ENCODE data around the gene FOXA3. TPM values are rescaled to one million over a fixed set of nuclear protein-coding genes. Genes with fewer than 3 reads are reported as not detected.

The FOXA3 gene
- total RNA-seq = under 0.01 TPM in 1 of 2 replicates, not detected in the other

DNA sequence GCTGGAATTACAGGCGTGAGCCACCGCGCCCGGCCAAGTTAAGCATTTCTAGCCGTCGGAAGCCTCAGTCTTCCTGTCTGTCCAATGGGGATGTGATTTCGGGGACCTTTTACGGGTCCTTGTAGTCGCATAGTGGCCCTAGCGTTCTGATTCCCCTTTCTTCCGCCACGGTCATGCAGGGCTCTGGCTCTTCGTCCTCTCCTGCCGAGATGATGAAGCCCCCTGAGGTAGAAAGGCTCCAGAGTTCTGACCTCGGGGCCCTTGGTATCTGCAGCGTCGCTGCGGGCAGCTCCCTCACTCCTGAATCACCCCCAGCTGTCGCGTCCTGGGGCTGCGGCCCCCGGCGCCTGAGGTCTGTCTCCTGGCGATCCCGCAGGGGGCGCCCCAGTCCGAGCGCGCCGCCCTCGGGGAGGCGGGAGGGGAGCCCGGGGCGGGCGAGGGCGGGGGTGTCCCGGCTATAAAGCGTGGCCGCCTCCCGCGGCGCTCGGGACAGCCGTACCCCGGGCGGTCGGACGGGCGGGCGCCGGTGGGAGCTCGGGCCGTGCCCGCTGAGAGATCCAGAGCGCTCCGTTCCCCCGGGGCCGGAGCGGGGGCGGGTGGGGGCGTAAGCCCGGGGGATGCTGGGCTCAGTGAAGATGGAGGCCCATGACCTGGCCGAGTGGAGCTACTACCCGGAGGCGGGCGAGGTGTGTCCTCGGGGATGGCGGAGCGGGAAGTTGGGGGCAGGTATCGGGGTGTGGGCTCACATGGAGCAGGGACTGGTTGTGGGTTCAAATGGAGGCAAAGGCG, at the start of gene FOXA3:
Gene FOXA3 (plus strand): TSS at position 487 of the 789 bp plus-strand sequence. CDS start 131 bp downstream, at position 618.

DNA sequence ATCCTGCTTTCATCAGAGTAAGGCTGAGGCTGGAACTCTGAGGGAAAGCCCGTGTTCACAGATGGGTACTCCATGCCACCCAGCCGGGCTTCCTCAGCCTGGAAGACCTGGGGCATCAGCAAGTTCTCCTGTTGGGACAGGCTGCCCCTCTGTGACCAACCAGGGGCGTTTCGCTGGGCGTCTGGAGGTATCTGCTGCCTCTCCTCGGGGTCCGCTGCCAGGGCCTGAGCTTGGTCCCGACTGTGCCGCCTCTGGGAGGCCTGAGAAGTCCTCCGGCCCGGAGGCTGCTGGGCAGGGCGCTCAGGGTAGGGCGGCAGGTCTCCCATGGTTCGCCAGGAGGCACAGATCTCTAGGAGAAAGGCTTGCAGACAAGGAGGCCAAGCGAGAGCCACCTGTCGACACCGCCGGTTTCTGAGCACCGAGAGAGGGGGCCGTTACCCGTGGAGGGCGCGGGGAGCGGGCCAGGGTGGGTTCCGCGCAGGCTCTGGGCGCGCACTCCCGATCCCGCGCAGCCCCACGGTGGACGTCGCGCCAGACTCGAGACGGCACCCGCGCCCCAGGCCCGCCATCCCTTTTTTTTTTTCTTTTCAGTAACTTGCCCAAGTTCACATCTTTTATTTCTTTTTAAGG, 49.2 kb upstream of the FOXA3 start, which contains the start of gene RSPH6A:
Gene RSPH6A (minus strand): TSS at position 458 of the 630 bp plus-strand sequence. CDS start 132 bp downstream, at position 326.

DNA sequence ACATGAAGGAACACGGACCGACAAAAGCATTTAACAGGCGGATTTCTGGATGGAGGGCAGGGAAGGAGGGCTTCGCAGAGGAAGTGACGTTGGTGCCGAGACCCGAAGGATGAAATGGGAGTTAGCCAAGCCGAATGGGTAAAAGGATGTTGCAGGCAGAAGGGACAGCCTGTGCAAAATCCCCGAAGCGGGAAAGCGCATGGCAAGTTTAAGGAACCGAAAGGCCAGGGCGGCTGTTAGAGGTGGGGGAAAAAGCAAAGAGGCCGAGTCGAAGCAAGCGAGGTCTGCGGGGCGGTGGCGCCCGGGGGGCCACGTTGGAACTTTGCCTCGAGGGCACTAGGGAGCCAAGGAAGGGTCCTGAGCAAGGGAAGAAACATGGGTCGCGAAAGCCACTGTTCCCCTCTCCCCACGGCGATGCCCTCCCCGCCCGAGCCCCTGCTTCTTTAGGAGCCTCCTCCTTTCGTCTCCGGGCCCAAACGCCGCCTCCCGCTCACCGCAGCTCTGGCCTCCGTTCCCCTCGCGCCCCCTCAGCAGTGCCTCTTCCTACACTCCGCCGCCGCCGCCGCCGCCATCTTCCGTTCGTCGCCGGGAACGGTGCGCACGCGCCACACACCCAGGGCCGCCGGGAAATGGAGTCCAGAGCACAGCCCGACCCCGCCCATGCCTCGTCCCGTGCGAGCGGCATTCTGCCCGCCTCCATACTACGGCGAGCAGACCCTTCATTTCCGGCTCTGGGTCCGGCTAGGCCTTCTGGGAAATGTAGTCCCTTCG, 1.4 kb upstream of the FOXA3 start, which contains the start of gene SYMPK:
Gene SYMPK (minus strand): TSS at position 584 of the 771 bp plus-strand sequence. CDS start 8,652 bp downstream, outside the sequence.

GRCh38 chr19:45885556-45886426, 21.7 kb downstream of the FOXA3 start, which contains the start of gene IRF2BP1:
TSS of gene IRF2BP1 (minus strand) at chr19:45886141. CDS start at chr19:45885774, 367 bp downstream.

GRCh38 chr19:45901912-45902650, 38.0 kb downstream of the FOXA3 start, which contains the start of gene MYPOP:
TSS of gene MYPOP (minus strand) at chr19:45902613. CDS start at chr19:45901773, 840 bp downstream.

GRCh38 chr19:45913874-45914830, 50.0 kb downstream of the FOXA3 start, which contains the start of gene NANOS2:
TSS of gene NANOS2 (minus strand) at chr19:45914778. CDS start at chr19:45914693, 85 bp downstream.

Other genes starting within 250 kb of the FOXA3 start
- 17.5 and 37.1 TPM in 2 replicates for gene EML2, start 224.9 kb upstream of the FOXA3 start, total RNA-seq
- gene GIPR, start 196.1 kb upstream of the FOXA3 start, total RNA-seq = 0.15 TPM in 1 of 2 replicates, not detected in the other
- 461 and 713 TPM in 2 replicates for gene SNRPD2, start 172.4 kb upstream of the FOXA3 start, total RNA-seq
- gene QPCTL, start 171.7 kb upstream of the FOXA3 start, total RNA-seq = 16.7 and 26.0 TPM in 2 replicates
- gene FBXO46, start 133.4 kb upstream of the FOXA3 start, total RNA-seq = 4.3 and 5.5 TPM in 2 replicates
- gene MEIOSIN, start 130.9 kb upstream of the FOXA3 start, total RNA-seq = not detected in 2 replicates
- 4.9 and 5.8 TPM in 2 replicates for gene SIX5, start 95.1 kb upstream of the FOXA3 start, total RNA-seq
- gene DMPK, start 81.8 kb upstream of the FOXA3 start, total RNA-seq = 5.5 and 6.5 TPM in 2 replicates
- 18.5 and 20.1 TPM in 2 replicates for gene DMWD, start 71.5 kb upstream of the FOXA3 start, total RNA-seq
- 0.15 TPM in 1 of 2 replicates, not detected in the other for gene RSPH6A, start 49.0 kb upstream of the FOXA3 start, total RNA-seq
- 23.1 and 32.1 TPM in 2 replicates for gene SYMPK, start 1.2 kb upstream of the FOXA3 start, total RNA-seq
- 21.1 and 22.2 TPM in 2 replicates for gene IRF2BP1, start 21.8 kb downstream of the FOXA3 start, total RNA-seq
- gene MYPOP, start 38.3 kb downstream of the FOXA3 start, total RNA-seq = 1.1 and 1.6 TPM in 2 replicates
- not detected in 2 replicates for gene NANOS2, start 50.5 kb downstream of the FOXA3 start, total RNA-seq
- 2.1 and 3.2 TPM in 2 replicates for gene NOVA2, start 109.5 kb downstream of the FOXA3 start, total RNA-seq
- 8.8 and 14.0 TPM in 2 replicates for gene CCDC61, start 131.1 kb downstream of the FOXA3 start, total RNA-seq
- not detected in 2 replicates for gene PGLYRP1, start 158.7 kb downstream of the FOXA3 start, total RNA-seq
- gene IGFL4, start 176.7 kb downstream of the FOXA3 start, total RNA-seq = 0.15 TPM in 1 of 2 replicates, not detected in the other

Measured in epithelial cell of umbilical artery (primary cell).